PC-9 (cell line): ENCODE results near the gene EIF4E1B.

Experiments used
- CTCF ChIP-seq: fragments of 200-600 bp; sonication (generic); conservative IDR thresholded peaks from 2 replicates; pipeline ENCODE4 v1.6.1; 2017; ENCODE audit warnings: mixed run types, antibody characterized with exemption, mild to moderate bottlenecking, moderate library complexity
- EZH2 ChIP-seq: fragments of 200-600 bp; sonication (generic); IDR thresholded peaks from 2 replicates; pipeline ENCODE4 v1.8.0; 2017; ENCODE audit warnings: antibody characterized with exemption, low read depth

GRCh38 chr5:176646049-176646706, 15.7 kb downstream of the EIF4E1B start:
- TF ChIP-seq CTCF, result no peak
- no peak for TF ChIP-seq EZH2
